Heart right ventricle (tissue), 16 donors: ENCODE data around the gene PPP2R5E. TPM values are rescaled to one million over a fixed set of nuclear protein-coding genes. Genes with fewer than 3 reads are reported as not detected.

ENCODE experiments used
- ATAC-seq, 8 donors: fragments of 200-7000 bp; cut with Tn5 transposase; one replicate each; pipeline ENCODE4 v1.9.1; 2020; ENCODE audit warnings: mild to moderate bottlenecking in 8 of 8, moderate library complexity in 8 of 8, moderate number of reproducible peaks in 1 of 8
- DNase-seq, 2 donors: peaks; one replicate each; pipeline ENCODE4 v3.0.0-alpha.2; 2020
- H3K27ac ChIP-seq, 10 donors: fragments of 200-600 bp; sonication (generic) in 2 of 10; one replicate each; pipeline versions ENCODE4 v1.5.0 to v1.8.0; 2020 to 2022; ENCODE audit warnings: mild to moderate bottlenecking in 3 of 10
- H3K27me3 ChIP-seq, 7 donors: fragments of 200-600 bp; one replicate each; pipeline ENCODE4 v1.8.0; 2021 to 2022; ENCODE audit warnings: mild to moderate bottlenecking in 2 of 7
- H3K36me3 ChIP-seq, 9 donors: fragments of 200-600 bp; sonication (generic) in 1 of 9; one replicate each; pipeline versions ENCODE4 v1.5.0 to v1.8.0; 2020 to 2022; ENCODE audit warnings: mild to moderate bottlenecking in 2 of 9
- H3K4me1 ChIP-seq, 9 donors: fragments of 200-600 bp; sonication (generic) in 1 of 9; one replicate each; pipeline versions ENCODE4 v1.5.0 to v1.8.0; 2020 to 2022; ENCODE audit warnings: mild to moderate bottlenecking in 4 of 9
- H3K4me3 ChIP-seq, 10 donors: fragments of 200-600 bp; sonication (generic) in 2 of 10; one replicate each; pipeline versions ENCODE4 v1.5.0 to v1.8.0; 2020 to 2022; ENCODE audit warnings: mild to moderate bottlenecking in 7 of 10, moderate library complexity in 2 of 10
- H3K9me3 ChIP-seq, 11 donors: fragments of 200-600 bp in 10 of 11; sonication (generic) in 2 of 11; one replicate each; pipeline versions ENCODE4 v1.5.0 to v1.8.0; 2013 to 2022; ENCODE audit warnings: mild to moderate bottlenecking in 2 of 11, control low read depth in 1 of 11, moderate library complexity in 1 of 11
- WGBS, 2 donors: extraction: QIAGEN DNeasy Blood & Tissue Kit; methylation state at CpG; one replicate each; pipeline ENCODE4 v1.1.7; 2013; ENCODE audit warnings: inconsistent platforms in 1 of 2; 5-methylcytosine and 5-hydroxymethylcytosine counted together
- intact Hi-C, 10 donors: fragments of 100-400 bp; cut with DNase I; formaldehyde crosslinking; loops; one replicate each; pipeline versions ENCODE4 v1.11.1 to v1.14.2; 2022
- polyA plus RNA-seq, 2 donors: library from polyadenylated mRNA; stranded (reverse); fragments of 200-250 nt; gene quantifications; one replicate each; pipeline ENCODE4 v1.2.3, GENCODE V29; 2013
- total RNA-seq, 10 donors: library from RNA; stranded (reverse); fragmentation: NEBNext Ultra II Directional in 3 of 10; extraction: Animal tissue kit (Norgen Biotek cat#: 25700) in 3 of 10; gene quantifications; one replicate each; pipeline versions ENCODE4 v1.2.1 to v1.2.4, GENCODE V29; 2021 to 2023
- TF ChIP-seq, protein P1 (sequence below), 9 donors: fragments of 200-600 bp; sonication (generic) in 2 of 9; IDR thresholded peaks; one replicate each; pipeline versions ENCODE4 v1.5.0 to v1.8.0; 2021 to 2022; ENCODE audit warnings: antibody characterized with exemption in 9 of 9, mild to moderate bottlenecking in 5 of 9, moderate library complexity in 1 of 9
- donor health status: Arrhythmogenic right ventricular cardiomyopathy.
- donor health status: ischemic (EF 13 %, LVEDD 7.1; RV severe dilation, severe dysfunction).
- donor health status: healthy with polysubstance abuse.
- donor health status: DM: no; HTN: yes; CAD: no.
- donor health status: DM: no; HTN: no; CAD: no.
- donor health status: ischemic (EF 25% LVEDD 6.9; RV normal size, moderate dysfunction).
- donor health status: ischemic (EF 25% LVEDD 5.7; RV mildly dilated, moderate dysfunction).
- donor health status: healthy.
- donor health status: DM: yes; HTN: yes; CAD: no.
- donor health status: Ischemic cardiomyopathy.
- donor health status: ischemic (EF 35%, LVEDD 5.7; RV mildly dilated, moderate dysfunction).
- donor health status: nonischemic (EF 11% LVEDD 7.7; RV severe dilation, severe dysfunction).
- donor health status: DM: yes; HTN: yes; CAD: no.
- donor health status: PGD.
- donor health status: ischemic (EF 29% LVEDD 5.4; RV normal size, mild dysfunction).
- donor health status: nonischemic (EF 23%, LVEDD 6.1; RV moderate dilation, normal function).

The PPP2R5E gene
- total and polyA plus RNA-seq, 12 donors, result 6.1 to 44.4 (median 36.4) TPM

DNA sequence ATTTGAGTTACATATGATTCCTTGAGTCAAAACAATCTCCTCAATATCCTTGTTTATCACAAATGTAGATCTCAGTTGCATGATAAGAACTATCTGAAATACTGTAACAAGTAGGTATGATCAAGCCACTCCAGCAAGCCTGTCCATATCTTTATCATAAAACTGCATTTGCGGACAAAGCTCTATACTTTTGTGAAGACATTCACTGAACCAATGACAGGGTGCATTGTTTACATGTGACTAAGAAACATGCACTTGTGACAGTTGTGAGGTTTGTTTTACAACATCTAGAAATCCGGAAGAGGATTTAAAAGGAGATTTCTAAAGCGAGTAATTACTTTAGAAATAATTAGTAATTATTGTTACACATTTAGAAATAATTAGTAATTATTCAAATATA lies 111.7 kb downstream of the PPP2R5E start:
- WGBS, 2 donors, result 69 to 79% methylated on average over 3 of the region's 3 CpGs
- no peaks in the 10 kb centered on the region for H3K36me3 ChIP-seq
- intact Hi-C loops, result loop anchor here in 4 of 10 donors (10.0 kb wide), 3 partner anchors 63 to 113 kb away; partner anchors contain the start of gene PPP2R5E (in 2 of the 4)
- H3K9me3 ChIP-seq, result no peaks in the 10 kb centered on the region
- DNase-seq (no peak), ATAC-seq (no peak)
- no peak overlapping the region for H3K4me3 ChIP-seq
- TF ChIP-seq, protein P1, sequence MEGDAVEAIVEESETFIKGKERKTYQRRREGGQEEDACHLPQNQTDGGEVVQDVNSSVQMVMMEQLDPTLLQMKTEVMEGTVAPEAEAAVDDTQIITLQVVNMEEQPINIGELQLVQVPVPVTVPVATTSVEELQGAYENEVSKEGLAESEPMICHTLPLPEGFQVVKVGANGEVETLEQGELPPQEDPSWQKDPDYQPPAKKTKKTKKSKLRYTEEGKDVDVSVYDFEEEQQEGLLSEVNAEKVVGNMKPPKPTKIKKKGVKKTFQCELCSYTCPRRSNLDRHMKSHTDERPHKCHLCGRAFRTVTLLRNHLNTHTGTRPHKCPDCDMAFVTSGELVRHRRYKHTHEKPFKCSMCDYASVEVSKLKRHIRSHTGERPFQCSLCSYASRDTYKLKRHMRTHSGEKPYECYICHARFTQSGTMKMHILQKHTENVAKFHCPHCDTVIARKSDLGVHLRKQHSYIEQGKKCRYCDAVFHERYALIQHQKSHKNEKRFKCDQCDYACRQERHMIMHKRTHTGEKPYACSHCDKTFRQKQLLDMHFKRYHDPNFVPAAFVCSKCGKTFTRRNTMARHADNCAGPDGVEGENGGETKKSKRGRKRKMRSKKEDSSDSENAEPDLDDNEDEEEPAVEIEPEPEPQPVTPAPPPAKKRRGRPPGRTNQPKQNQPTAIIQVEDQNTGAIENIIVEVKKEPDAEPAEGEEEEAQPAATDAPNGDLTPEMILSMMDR (IDR thresholded peaks at IDR 0.05), result no peak
- peaks cover 3 to 62% (median 38%) of the 10 kb centered on the region in 9 donors for H3K4me1 ChIP-seq
- H3K27ac ChIP-seq, result no peak overlapping the region
- H3K27me3 ChIP-seq, result no peaks in the 10 kb centered on the region

DNA sequence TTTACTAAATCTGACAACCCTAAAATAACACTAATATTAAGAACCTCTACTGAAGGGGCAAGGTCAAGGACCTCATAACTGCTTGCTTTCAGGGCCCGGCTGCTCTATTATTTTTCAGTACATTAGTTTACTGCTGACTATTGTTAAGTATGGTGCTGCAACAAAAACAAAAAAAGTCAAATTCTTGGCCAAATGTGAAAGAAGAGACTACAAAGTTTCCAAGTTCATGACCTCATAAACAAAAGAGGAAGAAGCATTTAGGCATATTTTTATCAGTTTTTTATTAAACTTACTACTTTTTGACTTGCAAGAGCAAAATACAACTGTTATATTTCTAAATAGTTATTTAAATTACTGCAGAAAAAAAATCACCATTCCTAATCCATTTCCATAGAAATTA lies 114.7 kb downstream of the PPP2R5E start:
- no peak overlapping the region for H3K4me3 ChIP-seq
- no peak for DNase-seq
- intact Hi-C loops, result no loop called here
- ATAC-seq, result no peak
- H3K36me3 ChIP-seq, result no peaks in the 10 kb centered on the region
- no peaks in the 10 kb centered on the region for H3K27me3 ChIP-seq
- H3K27ac ChIP-seq, result no peak overlapping the region
- peaks cover 0 to 50% (median 21%) of the 10 kb centered on the region in 9 donors for H3K4me1 ChIP-seq
- TF ChIP-seq, protein P1 (IDR thresholded peaks at IDR 0.05), result no peak
- 70 to 86% methylated on average over 1 of the region's 1 CpG for WGBS, 2 donors
- H3K9me3 ChIP-seq, result no peaks in the 10 kb centered on the region

DNA sequence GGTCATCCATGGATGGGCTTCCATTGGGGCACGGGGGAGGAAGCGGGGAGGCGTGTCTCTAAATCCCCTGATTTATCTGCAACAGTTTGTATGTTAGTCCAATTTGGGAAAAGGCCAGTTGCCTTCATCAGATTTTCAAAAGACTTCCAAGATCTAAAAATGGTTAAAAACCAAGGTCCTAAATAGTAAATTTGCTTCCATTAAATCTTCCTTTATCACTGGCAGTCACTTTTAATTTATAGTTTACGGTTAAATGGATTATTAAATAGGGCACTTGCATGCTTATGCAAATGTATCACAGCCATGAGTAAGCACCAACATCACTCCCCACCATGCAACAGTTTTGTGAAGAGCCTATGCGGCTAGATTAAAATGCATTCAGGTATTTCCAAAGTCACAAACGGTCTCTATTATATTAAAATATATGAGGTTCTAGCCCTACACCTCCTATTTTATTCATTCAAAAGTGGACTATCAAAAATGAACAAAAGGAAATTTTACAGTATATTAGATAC lies 116.3 kb downstream of the PPP2R5E start:
- TF ChIP-seq, protein P1 (IDR thresholded peaks at IDR 0.05), result no peak
- Histone ChIP-seq H3K36me3 (peaks cover 0 to under 1% (median 0%) of the 10 kb centered on the region in 9 donors), H3K4me1 (peaks cover 0 to 40% (median 16%) of the 10 kb centered on the region in 9 donors), H3K27me3 (no peaks in the 10 kb centered on the region), H3K27ac (no peak overlapping the region), H3K4me3 (no peak overlapping the region), H3K9me3 (no peaks in the 10 kb centered on the region)
- 90 to 91% methylated on average over 6 of the region's 6 CpGs for WGBS, 2 donors
- intact Hi-C loops, result no loop called here
- no peak for ATAC-seq
- DNase-seq, result no peak

GRCh38 chr14:63423889-63424288 lies 119.3 kb downstream of the PPP2R5E start:
- Histone ChIP-seq H3K27me3 (no peaks in the 10 kb centered on the region), H3K4me3 (no peak overlapping the region), H3K27ac (no peak overlapping the region), H3K9me3 (no peaks in the 10 kb centered on the region), H3K36me3 (peaks cover 0 to 27% (median 10%) of the 10 kb centered on the region in 9 donors), H3K4me1 (peaks cover 0 to 32% (median 12%) of the 10 kb centered on the region in 9 donors)
- WGBS, 2 donors, result 55 to 70% methylated on average over 4 of the region's 4 CpGs
- intact Hi-C loops, result no loop called here
- ATAC-seq (peak in 5 of 8 donors; percentile 55 to 82 (median 79)), DNase-seq (no peak)
- TF ChIP-seq, protein P1 (IDR thresholded peaks at IDR 0.05), result no peak
